Psoas muscle (tissue), 8 donors: ENCODE measurements around the gene RIMBP2. TPM values are rescaled to one million over a fixed set of nuclear protein-coding genes. Genes with fewer than 3 reads are reported as not detected.

ENCODE experiments used
- ATAC-seq, 4 donors: fragments of 200-7000 bp; cut with Tn5 transposase; one replicate each; pipeline ENCODE4 v1.9.1; 2020; ENCODE audit warnings: moderate library complexity in 3 of 4, mild to moderate bottlenecking in 2 of 4
- DNase-seq, 2 donors: peaks; one replicate each; pipeline ENCODE4 v3.0.0-alpha.2; 2020
- H3K27ac ChIP-seq: fragments of 200-600 bp; one replicate; pipeline ENCODE4 v1.8.0; 2022
- H3K27me3 ChIP-seq, 3 donors: fragments of 200-600 bp in 1 of 3; one replicate each; pipeline versions ENCODE4 v1.6.1 to v1.8.0; 2013 to 2022; ENCODE audit warnings: low read length in 2 of 3, mild to moderate bottlenecking in 2 of 3, moderate library complexity in 1 of 3; ENCODE audit not compliant: insufficient read depth in 3 of 3
- H3K36me3 ChIP-seq, 2 donors: fragments of 200-600 bp in 1 of 2; one replicate each; pipeline versions ENCODE4 v1.6.1 to v1.8.0; 2013 to 2022; ENCODE audit warnings: low read depth in 1 of 2, mild to moderate bottlenecking in 1 of 2, moderate library complexity in 1 of 2; ENCODE audit not compliant: insufficient read depth in 1 of 2
- H3K4me1 ChIP-seq: fragments of 200-600 bp; one replicate; pipeline ENCODE4 v1.8.0; 2022
- H3K4me3 ChIP-seq: fragments of 200-600 bp; one replicate; pipeline ENCODE4 v1.8.0; 2022; ENCODE audit warnings: mild to moderate bottlenecking
- H3K9me3 ChIP-seq: fragments of 200-600 bp; one replicate; pipeline ENCODE4 v1.8.0; 2022
- WGBS, 3 donors: extraction: QIAGEN DNeasy Blood & Tissue Kit; methylation state at CpG; one replicate each; pipeline versions ENCODE4 v1.1.6 to v1.1.7; 2013; 5-methylcytosine and 5-hydroxymethylcytosine counted together
- intact Hi-C, 2 donors: fragments of 100-400 bp; cut with DNase I; formaldehyde crosslinking; loops; one replicate each; pipeline versions ENCODE4 v1.11.0 to v1.14.2; 2022
- polyA plus RNA-seq, 3 donors: library from polyadenylated mRNA; stranded (reverse); fragments of 200-250 nt; gene quantifications; one replicate each; pipeline ENCODE4 v1.2.3, GENCODE V29; 2013
- total RNA-seq, 4 donors: library from RNA; stranded (reverse); fragmentation: NEBNext Ultra II Directional in 2 of 4; extraction: Animal tissue kit (Norgen Biotek cat#: 25700) in 2 of 4; gene quantifications; one replicate each; pipeline versions ENCODE4 v1.2.1 to v1.2.4, GENCODE V29; 2021 to 2023
- TF ChIP-seq, protein P1 (sequence below): fragments of 200-600 bp; IDR thresholded peaks from one replicate; pipeline ENCODE4 v1.8.0; 2022; ENCODE audit warnings: antibody characterized with exemption
- donor health status: healthy with polysubstance abuse.
- donor health status: DM: no; HTN: no; CAD: no; lungs with moderate emphysema.
- donor health status: Bipolar disorder and iron deficiency.
- donor health status: healthy.
- donor health status: DM: yes; HTN: yes; CAD: no.
- donor health status: DM: no; HTN: no; CAD: no.
- donor health status: DM: no; HTN: no; CAD: no.
- donor health status: DM: yes; HTN: yes; CAD: no.

Gene RIMBP2
- total and polyA plus RNA-seq, 7 donors, result 0.05 to 1.2 (median 0.21) TPM

DNA sequence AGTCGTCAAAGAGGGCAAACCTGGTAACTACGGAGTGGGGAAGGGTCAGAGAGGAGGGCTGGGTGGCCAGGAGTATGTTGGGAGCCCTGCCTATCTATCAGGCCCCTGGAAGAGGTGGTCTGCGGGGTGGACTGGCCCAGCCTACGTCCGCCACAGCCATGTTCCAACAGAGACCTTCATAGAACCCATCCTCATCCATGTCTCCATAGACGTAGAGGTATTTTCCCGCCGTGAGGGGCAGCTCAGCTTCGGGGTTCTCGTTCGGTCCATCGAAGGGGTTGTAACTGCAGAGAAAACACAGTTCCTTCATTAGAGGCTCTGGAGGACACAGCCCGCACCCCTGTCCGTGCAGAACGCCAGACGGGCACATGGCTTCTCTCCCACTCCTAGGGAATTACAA lies 271.1 kb downstream of the RIMBP2 start:
- Histone ChIP-seq H3K4me3 (no peak overlapping the region), H3K9me3 (no peaks in the 10 kb centered on the region), H3K27me3 (peaks cover 0 to 4% (median 0%) of the 10 kb centered on the region in 3 donors), H3K4me1 (no peaks in the 10 kb centered on the region), H3K36me3 (no peaks in the 10 kb centered on the region), H3K27ac (no peak overlapping the region)
- TF ChIP-seq, protein P1, sequence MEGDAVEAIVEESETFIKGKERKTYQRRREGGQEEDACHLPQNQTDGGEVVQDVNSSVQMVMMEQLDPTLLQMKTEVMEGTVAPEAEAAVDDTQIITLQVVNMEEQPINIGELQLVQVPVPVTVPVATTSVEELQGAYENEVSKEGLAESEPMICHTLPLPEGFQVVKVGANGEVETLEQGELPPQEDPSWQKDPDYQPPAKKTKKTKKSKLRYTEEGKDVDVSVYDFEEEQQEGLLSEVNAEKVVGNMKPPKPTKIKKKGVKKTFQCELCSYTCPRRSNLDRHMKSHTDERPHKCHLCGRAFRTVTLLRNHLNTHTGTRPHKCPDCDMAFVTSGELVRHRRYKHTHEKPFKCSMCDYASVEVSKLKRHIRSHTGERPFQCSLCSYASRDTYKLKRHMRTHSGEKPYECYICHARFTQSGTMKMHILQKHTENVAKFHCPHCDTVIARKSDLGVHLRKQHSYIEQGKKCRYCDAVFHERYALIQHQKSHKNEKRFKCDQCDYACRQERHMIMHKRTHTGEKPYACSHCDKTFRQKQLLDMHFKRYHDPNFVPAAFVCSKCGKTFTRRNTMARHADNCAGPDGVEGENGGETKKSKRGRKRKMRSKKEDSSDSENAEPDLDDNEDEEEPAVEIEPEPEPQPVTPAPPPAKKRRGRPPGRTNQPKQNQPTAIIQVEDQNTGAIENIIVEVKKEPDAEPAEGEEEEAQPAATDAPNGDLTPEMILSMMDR, result no peak
- WGBS, 3 donors, result 81 to 84% (median 81%) methylated on average over 16 of the region's 16 CpGs
- intact Hi-C loops, result no loop called here
- ATAC-seq, result no peak
- DNase-seq, result no peak

DNA sequence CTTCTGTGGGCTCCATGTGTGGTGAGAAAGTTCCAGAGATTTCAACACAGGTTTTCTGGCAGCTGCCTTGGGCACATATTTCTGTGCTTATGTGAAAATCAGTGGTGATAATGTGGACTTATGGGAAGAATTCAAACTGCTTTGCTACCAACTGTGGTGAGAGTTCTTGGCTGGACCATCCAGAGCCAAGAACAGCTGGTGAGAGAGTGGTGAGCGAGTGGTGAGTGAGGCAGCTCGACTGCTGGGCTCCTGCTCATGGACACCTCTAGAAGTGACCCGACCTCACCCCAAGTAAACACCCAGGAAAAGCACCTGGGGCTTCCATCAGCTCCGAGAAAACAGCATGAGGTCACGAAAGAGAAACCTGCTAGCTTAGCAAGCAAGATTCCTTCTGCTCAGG lies 272.0 kb downstream of the RIMBP2 start:
- DNase-seq (no peak), ATAC-seq (no peak)
- intact Hi-C loops, result no loop called here
- Histone ChIP-seq H3K4me3 (no peak overlapping the region), H3K27ac (no peak overlapping the region), H3K36me3 (no peaks in the 10 kb centered on the region), H3K4me1 (no peaks in the 10 kb centered on the region), H3K9me3 (no peaks in the 10 kb centered on the region), H3K27me3 (peaks cover 0 to 4% (median 0%) of the 10 kb centered on the region in 3 donors)
- 20 to 28% (median 22%) methylated on average over 5 of the region's 5 CpGs for WGBS, 3 donors
- TF ChIP-seq, protein P1, result no peak

DNA sequence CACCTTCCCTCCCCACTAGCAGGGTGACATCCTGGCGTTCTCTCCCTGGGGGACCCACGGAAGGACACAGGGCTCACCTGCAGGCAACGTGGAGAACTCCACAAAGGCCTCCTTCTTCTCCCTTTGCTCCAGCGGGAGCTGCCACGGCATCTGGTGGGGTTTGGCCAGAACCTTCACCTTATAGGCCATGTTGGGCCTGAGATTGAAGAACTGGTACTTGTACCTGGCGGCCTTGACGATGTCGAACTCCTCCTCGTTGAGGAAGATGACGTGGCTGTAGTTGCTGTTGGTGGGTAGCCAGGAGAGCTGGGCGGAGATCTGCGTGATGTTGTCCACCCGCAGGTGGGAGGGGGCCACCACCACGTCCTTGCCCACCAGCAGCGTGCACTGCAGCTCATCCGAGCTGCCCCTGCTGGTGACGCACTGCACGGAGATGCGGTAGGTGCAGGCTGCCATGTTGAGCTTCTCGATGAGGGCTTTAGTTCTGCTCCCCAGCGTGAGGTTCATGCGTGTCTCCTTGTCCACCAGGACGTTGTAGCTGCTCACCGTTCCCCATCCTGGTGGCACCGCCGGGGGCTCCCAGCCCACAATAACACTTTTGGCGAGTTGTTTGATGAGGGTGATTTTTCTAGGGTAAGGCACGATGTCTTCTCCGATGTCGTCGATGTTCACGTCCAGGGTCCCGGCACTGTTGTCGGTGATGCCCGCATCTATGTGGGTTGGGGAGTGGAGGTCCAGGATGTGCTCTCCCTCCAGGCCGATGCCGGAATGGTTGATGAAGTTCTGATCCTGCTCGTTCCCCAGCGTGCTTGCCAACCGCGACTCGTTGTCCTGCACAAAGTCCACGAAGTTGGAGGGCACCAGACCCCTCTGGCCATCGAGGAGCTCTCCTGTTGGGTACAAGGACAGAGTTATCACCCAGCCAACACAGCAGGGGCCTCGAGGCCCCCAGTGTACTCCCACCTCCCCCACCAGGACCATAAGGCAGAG lies 274.0 kb downstream of the RIMBP2 start:
- Histone ChIP-seq H3K36me3 (no peaks in the 10 kb centered on the region), H3K4me1 (no peaks in the 10 kb centered on the region), H3K27me3 (no peaks in the 10 kb centered on the region), H3K27ac (no peak overlapping the region), H3K4me3 (no peak overlapping the region), H3K9me3 (no peaks in the 10 kb centered on the region)
- 90 to 94% (median 93%) methylated on average over 45 of the region's 45 CpGs for WGBS, 3 donors
- TF ChIP-seq, protein P1, result no peak
- no peak for ATAC-seq
- intact Hi-C loops, result no loop called here
- no peak for DNase-seq

DNA sequence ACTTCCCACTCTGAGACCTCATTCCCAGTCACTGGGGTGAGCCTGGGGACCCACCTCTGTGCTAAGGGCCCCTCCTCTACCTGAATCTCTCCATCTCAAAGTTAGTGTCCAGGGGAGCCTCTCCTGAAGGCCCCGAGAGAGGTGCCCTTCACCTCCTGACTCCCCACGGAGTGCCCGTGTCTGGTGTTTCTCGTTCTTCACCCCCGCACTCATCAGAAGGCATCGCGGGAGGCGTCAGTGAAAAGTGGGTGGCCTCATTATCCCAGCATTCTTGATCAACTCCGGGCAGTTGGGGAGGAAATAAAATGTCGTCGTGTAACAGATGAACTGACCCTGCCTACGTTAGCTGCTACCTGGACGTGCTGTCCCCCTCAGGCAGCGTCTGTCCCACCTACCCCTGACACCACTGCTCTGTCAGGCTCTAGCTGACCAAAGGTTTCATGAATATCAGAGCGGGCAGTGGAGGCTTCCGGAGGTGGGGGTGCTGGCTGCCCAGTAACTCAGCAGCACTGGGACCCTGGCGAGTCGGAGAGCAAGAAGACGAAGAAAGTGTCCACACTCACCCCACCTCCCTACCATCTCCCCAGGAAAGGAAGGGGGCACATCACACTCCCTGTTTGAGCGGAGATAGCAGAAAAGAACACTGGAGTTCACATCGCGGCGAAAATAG lies 275.6 kb downstream of the RIMBP2 start:
- intact Hi-C loops, result no loop called here
- no peaks in the 10 kb centered on the region for H3K27me3 ChIP-seq
- TF ChIP-seq, protein P1, result no peak
- H3K9me3 ChIP-seq, result no peaks in the 10 kb centered on the region
- peak in 1 of 2 donors; percentile 32 for DNase-seq
- ATAC-seq, result no peak
- H3K4me3 ChIP-seq, result no peak overlapping the region
- H3K4me1 ChIP-seq, result no peaks in the 10 kb centered on the region
- H3K27ac ChIP-seq, result no peak overlapping the region
- WGBS, 3 donors, result 91 to 95% (median 92%) methylated on average over 23 of the region's 23 CpGs
- H3K36me3 ChIP-seq, result no peaks in the 10 kb centered on the region
